ENCODE measurements around the gene CADPS2.

The CADPS2 gene

GRCh38 chr7:122429926-122430325, 456.3 kb downstream of the CADPS2 start:
- DNase-seq, result no peak

- no peak for DNase-seq
Measured at GRCh38 chr7:122425731-122426130, 460.5 kb downstream of the CADPS2 start.

DNA sequence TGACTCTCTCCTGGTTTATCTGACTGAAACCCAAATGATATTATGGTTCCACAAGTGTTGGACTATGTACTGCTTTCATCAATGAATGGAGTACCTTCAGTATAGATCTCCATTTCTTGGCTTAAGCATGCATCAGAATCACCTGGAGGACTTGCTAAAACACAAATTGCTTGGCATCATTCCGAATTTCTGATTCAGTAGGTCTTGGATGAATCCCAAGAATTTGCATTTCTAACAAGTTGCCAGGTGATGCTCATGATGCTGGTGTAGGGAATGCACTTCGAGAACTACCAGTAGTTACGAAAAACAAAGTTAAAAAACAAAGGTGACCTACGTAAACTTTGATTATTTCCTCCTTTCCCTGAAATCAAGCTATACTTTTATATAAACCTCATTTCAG, 462.7 kb downstream of the CADPS2 start:
- DNase-seq, result no peak

GRCh38 chr7:122416336-122416735, 469.9 kb downstream of the CADPS2 start:
- no peak for DNase-seq

DNA sequence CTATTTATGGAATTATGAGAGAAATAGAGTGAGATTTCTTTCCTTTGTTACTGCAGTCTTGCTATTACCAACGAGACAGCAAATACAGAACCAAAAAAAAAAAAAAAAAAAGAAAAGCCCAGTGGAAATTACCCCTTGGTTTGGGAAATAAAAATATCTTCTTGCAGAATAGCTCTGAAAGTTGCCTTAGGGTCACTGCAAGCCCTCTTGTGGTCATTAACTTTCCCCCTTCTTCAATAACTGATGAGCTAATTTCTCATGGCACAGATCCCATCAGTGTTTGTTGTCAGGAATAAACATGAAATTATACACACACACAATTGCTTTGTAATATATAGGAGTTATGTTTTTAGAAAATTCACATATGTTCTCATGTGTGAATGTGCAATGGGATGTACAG, 470.8 kb downstream of the CADPS2 start:
- no peak for DNase-seq

DNA sequence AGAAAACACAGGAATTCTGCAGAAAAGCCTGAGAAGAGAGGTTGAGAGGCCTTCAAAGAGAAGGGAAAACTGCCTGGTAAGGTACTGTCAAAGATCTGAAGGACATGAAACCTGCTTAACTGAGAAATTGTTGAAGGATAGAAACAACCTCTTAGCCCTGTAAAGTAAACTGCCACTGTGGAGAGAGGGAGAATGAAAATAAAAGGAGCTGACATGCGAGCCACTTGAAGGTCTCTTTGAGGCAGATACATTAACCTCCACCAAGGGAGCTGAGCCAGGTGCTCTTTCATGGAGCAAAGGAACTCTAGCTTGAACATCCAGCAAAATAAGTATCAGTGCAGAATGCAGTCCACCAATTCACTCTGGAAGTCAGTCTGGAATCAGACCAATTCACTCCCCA, 472.9 kb downstream of the CADPS2 start:
- DNase-seq, result no peak

- no peak for DNase-seq
Measured at GRCh38 chr7:122412883-122413282, 473.4 kb downstream of the CADPS2 start.

GRCh38 chr7:122412441-122412840, 473.8 kb downstream of the CADPS2 start:
- no peak for DNase-seq

DNA sequence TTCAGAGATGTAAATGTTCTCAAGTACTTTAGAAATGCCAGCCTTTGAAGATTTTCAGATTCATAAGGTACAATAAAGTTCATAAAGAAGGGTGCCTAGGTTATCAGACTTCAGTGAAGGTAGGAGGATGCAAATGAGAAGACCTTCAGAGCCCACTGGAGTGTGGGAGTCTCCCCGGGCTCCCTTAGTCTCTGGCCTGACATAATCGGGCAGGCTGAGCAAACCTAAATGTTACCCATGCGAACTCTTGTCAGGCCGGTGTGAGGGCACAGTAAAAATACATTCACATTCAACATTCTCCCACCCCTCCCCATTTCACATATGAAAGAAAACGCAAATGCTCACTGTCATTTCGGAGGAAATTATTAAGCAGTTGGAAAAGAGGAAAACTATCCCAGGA, 479.1 kb downstream of the CADPS2 start:
- DNase-seq, result no peak

- DNase-seq, result no peak
Measured at GRCh38 chr7:122403113-122403512, 483.1 kb downstream of the CADPS2 start.

DNA sequence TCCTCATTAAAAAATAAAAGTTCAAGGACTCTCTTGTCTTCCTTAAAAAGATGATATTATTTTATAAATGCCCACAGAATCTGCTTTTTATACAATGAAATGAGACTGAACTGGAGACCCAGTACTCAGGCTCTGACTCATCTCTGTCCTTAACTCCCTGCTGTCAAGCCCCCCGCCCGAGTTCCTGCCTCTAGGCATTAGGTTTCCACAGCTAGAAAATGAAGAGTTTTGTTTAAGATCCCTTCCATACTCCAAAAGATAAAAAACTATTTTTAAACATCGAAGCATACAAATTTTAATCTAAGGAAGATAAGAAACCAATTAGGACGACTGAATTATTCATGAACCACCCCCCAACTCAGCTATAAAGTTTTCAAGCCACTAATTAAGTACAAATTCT, 484.0 kb downstream of the CADPS2 start:
- DNase-seq, result no peak

DNA sequence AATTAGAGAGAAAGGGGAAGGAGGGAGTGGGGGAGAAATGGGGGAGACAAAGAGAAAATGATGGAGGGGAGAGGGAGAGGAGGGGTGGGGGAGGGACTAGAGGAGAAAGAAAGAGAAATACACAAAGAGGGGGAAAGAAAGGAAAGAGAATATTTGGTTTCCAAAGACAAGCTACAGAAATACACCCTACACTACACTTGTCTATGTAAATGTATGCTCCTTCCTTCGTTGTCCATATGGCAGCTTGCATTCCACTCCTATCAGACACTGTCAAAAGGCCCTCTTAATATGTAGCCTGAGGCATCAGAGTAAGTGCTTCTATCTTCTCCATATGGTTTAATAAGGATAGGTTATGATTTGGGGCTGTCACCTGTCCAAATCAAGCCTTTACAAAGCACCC, 488.9 kb downstream of the CADPS2 start:
- no peak for DNase-seq

- DNase-seq, result no peak
Measured at GRCh38 chr7:122394512-122394911, 491.7 kb downstream of the CADPS2 start.

GRCh38 chr7:122384528-122384927, 501.7 kb downstream of the CADPS2 start:
- DNase-seq, result no peak

GRCh38 chr7:122383934-122384333, 502.3 kb downstream of the CADPS2 start:
- DNase-seq, result no peak

DNA sequence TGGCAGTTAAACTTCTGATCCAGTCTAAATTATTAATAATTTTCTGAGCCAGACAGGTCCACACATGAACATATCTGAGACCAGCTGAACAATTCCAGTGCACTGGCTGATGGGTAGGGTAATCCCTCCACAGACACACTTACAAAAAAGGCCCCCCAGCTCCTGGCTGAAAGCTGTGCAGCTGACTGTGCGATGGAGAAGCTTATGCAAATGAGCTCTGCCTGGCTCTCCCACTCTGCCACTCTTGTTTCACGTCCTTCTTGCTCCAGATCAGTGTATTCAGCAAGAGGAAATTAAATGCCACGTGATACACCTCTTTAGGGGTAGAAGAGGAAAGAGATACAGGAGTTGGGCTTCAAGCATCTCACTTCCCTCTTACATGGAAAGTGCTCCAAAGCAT, 505.3 kb downstream of the CADPS2 start:
- no peak for DNase-seq

DNA sequence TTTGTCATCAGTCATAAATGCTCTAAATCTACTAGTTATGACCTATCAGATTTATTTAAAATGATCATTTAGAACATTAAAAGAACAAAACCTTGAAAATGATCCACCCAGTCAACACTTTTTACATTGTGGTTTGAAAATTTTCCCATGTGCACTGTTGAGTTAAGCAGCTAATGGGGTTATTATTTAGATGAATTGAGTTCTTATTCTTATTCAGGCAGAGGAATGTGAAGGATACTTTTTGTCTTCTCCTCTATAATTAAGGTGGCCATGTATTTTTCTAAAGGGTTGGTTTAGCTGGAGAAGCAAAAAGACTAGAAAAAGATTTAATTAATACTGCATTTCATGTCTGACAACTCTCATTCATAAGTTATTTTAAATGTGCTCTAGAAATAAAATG, 506.8 kb downstream of the CADPS2 start:
- no peak for DNase-seq

- DNase-seq, result no peak
Measured at GRCh38 chr7:122369756-122370155, 516.5 kb downstream of the CADPS2 start.

DNA sequence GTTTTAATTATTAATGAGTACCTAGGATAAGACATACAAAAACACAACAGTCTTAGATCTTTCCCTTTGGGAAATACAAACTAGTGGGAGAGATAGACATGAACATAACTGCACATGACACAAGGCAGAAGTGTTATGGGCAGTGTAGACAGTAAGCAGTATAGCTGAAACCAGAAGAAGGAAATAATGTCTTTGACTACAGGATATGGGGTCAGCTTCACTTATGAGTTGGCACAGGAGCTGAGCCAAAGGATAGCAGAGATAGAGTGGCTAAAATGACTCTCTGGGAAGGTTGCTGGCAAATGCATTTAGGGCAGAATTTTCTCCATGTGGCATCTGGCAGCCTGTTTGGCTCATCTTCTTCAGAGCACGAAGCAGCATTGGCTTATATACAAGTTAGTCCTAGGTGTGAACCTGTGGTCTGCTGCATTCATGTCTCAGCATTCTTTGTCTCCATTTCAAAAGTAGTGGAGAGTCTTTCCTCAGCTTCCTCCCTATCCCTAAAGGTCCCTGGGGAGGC, 521.4 kb downstream of the CADPS2 start:
- no peak for DNase-seq

GRCh38 chr7:122363144-122363543, 523.1 kb downstream of the CADPS2 start:
- no peak for DNase-seq

GRCh38 chr7:122362473-122362872, 523.8 kb downstream of the CADPS2 start:
- DNase-seq, result no peak

GRCh38 chr7:122354656-122355055, 531.6 kb downstream of the CADPS2 start:
- no peak for DNase-seq

DNA sequence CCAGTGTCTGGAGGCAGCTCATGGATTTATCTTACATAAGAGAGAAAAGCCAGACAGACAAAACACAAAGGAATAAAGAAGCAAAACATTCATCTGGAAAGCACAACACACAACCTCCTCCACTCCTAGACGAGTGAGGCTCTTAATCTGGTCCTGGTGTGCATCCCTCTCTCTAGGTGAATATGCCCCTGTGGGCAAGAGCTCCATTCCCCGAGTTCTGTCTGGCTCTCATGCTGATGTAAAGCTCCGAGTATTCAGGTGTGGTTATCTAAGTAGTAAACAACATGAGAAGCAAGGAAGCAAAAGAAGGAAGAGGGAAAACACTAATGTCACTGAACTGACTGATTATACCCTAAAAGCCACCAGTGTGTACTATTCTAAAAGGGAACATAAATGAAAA, 533.8 kb downstream of the CADPS2 start:
- no peak for DNase-seq

GRCh38 chr7:122350701-122351100, 535.6 kb downstream of the CADPS2 start:
- DNase-seq, result no peak

GRCh38 chr7:122344303-122344620, 542.0 kb downstream of the CADPS2 start:
- no peak for DNase-seq

All from GOT3 (cell line).